ENCODE data around the gene CCDC78. TPM values are rescaled to one million over a fixed set of nuclear protein-coding genes. Genes with fewer than 3 reads are reported as not detected.

Gene CCDC78
- total RNA-seq, 1 experiment from 2014 or later = 22.9 TPM

DNA sequence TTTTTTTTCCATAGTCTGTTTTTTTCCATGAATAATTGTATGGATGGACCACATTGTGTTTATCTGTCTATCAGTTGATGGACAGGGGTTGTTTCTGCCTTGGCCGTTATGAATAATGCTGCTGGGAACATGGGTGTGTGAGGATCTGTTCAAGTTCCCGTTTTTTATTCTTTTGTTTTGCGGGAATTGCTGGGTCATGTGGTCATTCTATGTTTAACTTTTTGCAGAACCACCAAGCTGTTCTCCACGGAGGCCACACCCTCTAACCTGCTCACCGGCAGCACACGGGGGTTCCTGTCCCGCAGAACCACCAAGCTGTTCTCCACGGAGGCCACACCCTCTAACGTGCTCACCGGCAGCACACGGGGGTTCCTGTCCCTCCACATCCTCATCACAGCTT lies 28.4 kb upstream of the CCDC78 start:
- ATAC-seq (no peak), DNase-seq (ENCODE audit: low read depth, low spot score) (no peak)
- BruUV-seq (replicated peaks) = no TSS peak
- H3K9me2 ChIP-seq (ENCODE audit: insufficient read depth) = no peaks in the 10 kb centered on the region
- no peaks in the 10 kb centered on the region for H3K79me2 ChIP-seq (ENCODE audit: insufficient read depth, low read length)
- ChIA-PET CTCF (no interaction called here), RAD21 (ENCODE audit: low non-redundant PET in 1 of 2, low total read pairs in 2 of 2, uncharacterized antibody in 2 of 2, unreplicated experiment in 2 of 2) (no interaction called here), POLR2A (no interaction called here)
- H3K9ac ChIP-seq (ENCODE audit: low read length) = no peak overlapping the region
- intact Hi-C loops (cut with micrococcal nuclease) = no loop called here
- H3K36me3 ChIP-seq (ENCODE audit: control insufficient read depth in 1 of 2, insufficient read depth in 2 of 2, low read length in 2 of 2) = no peaks in the 10 kb centered on the region
- H3K4me2 ChIP-seq (ENCODE audit: low read length) = 0 out of 2 replicates have a peak overlapping the region, but pooled peaks have one; percentile 13
- H3K27ac ChIP-seq (ENCODE audit: low read depth, low read length) = no peak overlapping the region
- no peak overlapping the region for H3K4me3 ChIP-seq (replicated peaks in 1 of 2; ENCODE audit: low read depth in 1 of 2, low read length in 2 of 2)
- no peak overlapping the region for H2AFZ ChIP-seq (ENCODE audit: low read depth, low read length, poor library complexity, severe bottlenecking)
- no peaks in the 10 kb centered on the region for H4K20me1 ChIP-seq (ENCODE audit: insufficient read depth)
- no peaks in the 10 kb centered on the region for H3K27me3 ChIP-seq (ENCODE audit: insufficient read depth, low read length)
- TF ChIP-seq ZFX (IDR thresholded peaks at IDR 0.05) = no peak
- no peak for TF ChIP-seq ZBTB33 (IDR thresholded peaks at IDR 0.05; ENCODE audit: extremely low read depth, insufficient replicate concordance, low read length)
- TF ChIP-seq, protein P1, sequence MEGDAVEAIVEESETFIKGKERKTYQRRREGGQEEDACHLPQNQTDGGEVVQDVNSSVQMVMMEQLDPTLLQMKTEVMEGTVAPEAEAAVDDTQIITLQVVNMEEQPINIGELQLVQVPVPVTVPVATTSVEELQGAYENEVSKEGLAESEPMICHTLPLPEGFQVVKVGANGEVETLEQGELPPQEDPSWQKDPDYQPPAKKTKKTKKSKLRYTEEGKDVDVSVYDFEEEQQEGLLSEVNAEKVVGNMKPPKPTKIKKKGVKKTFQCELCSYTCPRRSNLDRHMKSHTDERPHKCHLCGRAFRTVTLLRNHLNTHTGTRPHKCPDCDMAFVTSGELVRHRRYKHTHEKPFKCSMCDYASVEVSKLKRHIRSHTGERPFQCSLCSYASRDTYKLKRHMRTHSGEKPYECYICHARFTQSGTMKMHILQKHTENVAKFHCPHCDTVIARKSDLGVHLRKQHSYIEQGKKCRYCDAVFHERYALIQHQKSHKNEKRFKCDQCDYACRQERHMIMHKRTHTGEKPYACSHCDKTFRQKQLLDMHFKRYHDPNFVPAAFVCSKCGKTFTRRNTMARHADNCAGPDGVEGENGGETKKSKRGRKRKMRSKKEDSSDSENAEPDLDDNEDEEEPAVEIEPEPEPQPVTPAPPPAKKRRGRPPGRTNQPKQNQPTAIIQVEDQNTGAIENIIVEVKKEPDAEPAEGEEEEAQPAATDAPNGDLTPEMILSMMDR (IDR thresholded peaks at IDR 0.05 in 2 of 3, conservative IDR thresholded peaks at IDR 0.05 in 1 of 3; ENCODE audit: borderline replicate concordance in 1 of 3, insufficient read depth in 1 of 3, low read depth in 2 of 3, low read length in 2 of 3) = no peak
- TF ChIP-seq SP1 (IDR thresholded peaks at IDR 0.05; ENCODE audit: low read depth) = no peak
- no peak for TF ChIP-seq ELF1 (IDR thresholded peaks at IDR 0.05; ENCODE audit: borderline replicate concordance, low read depth)
- TF ChIP-seq ATF3 (IDR thresholded peaks at IDR 0.05) = no peak
- no peak for TF ChIP-seq SIN3A (IDR thresholded peaks at IDR 0.05; ENCODE audit: low read depth)
- no peak for TF ChIP-seq CEBPB (IDR thresholded peaks at IDR 0.05; ENCODE audit: low read depth)
- TF ChIP-seq CBX3 (IDR thresholded peaks at IDR 0.05; ENCODE audit: low read depth) = no peak
- TF ChIP-seq SRF (IDR thresholded peaks at IDR 0.05; ENCODE audit: low read depth) = no peak
- no peak for TF ChIP-seq POLR2AphosphoS5 (IDR thresholded peaks at IDR 0.05; ENCODE audit: low read depth, low read length)
- no peak for TF ChIP-seq ZNF274 (IDR thresholded peaks at IDR 0.05; ENCODE audit: low read depth, low read length)
- TF ChIP-seq POLR2A (IDR thresholded peaks at IDR 0.05; ENCODE audit: borderline replicate concordance, extremely low read depth, insufficient read depth, insufficient read length) = no peak
- no peak for TF ChIP-seq JUND (IDR thresholded peaks at IDR 0.05)
- TF ChIP-seq FOSL1 (IDR thresholded peaks at IDR 0.05; ENCODE audit: low read depth) = no peak
- TF ChIP-seq, protein P2, sequence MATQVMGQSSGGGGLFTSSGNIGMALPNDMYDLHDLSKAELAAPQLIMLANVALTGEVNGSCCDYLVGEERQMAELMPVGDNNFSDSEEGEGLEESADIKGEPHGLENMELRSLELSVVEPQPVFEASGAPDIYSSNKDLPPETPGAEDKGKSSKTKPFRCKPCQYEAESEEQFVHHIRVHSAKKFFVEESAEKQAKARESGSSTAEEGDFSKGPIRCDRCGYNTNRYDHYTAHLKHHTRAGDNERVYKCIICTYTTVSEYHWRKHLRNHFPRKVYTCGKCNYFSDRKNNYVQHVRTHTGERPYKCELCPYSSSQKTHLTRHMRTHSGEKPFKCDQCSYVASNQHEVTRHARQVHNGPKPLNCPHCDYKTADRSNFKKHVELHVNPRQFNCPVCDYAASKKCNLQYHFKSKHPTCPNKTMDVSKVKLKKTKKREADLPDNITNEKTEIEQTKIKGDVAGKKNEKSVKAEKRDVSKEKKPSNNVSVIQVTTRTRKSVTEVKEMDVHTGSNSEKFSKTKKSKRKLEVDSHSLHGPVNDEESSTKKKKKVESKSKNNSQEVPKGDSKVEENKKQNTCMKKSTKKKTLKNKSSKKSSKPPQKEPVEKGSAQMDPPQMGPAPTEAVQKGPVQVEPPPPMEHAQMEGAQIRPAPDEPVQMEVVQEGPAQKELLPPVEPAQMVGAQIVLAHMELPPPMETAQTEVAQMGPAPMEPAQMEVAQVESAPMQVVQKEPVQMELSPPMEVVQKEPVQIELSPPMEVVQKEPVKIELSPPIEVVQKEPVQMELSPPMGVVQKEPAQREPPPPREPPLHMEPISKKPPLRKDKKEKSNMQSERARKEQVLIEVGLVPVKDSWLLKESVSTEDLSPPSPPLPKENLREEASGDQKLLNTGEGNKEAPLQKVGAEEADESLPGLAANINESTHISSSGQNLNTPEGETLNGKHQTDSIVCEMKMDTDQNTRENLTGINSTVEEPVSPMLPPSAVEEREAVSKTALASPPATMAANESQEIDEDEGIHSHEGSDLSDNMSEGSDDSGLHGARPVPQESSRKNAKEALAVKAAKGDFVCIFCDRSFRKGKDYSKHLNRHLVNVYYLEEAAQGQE (IDR thresholded peaks at IDR 0.05; ENCODE audit: low read depth) = no peak
- TF ChIP-seq RAD21 (IDR thresholded peaks at IDR 0.05; ENCODE audit: low read depth) = no peak
- peaks cover 15 to 23% of the 10 kb centered on the region in 2 experiments for H3K4me1 ChIP-seq (ENCODE audit: control insufficient read depth in 1 of 2, insufficient read depth in 2 of 2, low read length in 2 of 2)
- peaks cover 0 to 7% of the 10 kb centered on the region in 2 experiments; a peak in 1 of 4 replicates for H3K9me3 ChIP-seq (ENCODE audit: control insufficient read depth in 1 of 2, insufficient read depth in 1 of 2, low read depth in 1 of 2, low read length in 2 of 2)

Measured in HCT116 (cell line).